K562 (cell line): ENCODE measurements around the gene DLGAP1.

Experiments
- SPI1 ChIP-seq: IDR thresholded peaks from 2 replicates; pipeline ENCODE4 v1.6.1; 2011; ENCODE audit warnings: low read depth, low read length, control low read depth, borderline replicate concordance
- TAF1 ChIP-seq: IDR thresholded peaks from 2 replicates; pipeline ENCODE4 v1.6.1; 2011; ENCODE audit warnings: mild to moderate bottlenecking, low read length, moderate library complexity; ENCODE audit not compliant: insufficient read depth, control insufficient read depth, severe bottlenecking; ENCODE audit errors: extremely low read depth
- ZFP1 ChIP-seq: fragments of 450-650 bp; formaldehyde crosslinking; IDR thresholded peaks from 2 replicates; pipeline ENCODE4 v1.4.0; 2020; ENCODE audit warnings: mild to moderate bottlenecking, mixed read lengths
- ZKSCAN8 ChIP-seq: fragments of 200-800 bp; sonication (Bioruptor generic); IDR thresholded peaks from 2 replicates; pipeline ENCODE4 v1.6.1; 2016; ENCODE audit warnings: missing genetic modification characterization, missing compliant biosample characterization

GRCh38 chr18:3826021-3826420 lies 629.1 kb downstream of the DLGAP1 start:
- no peak for TF ChIP-seq TAF1
- no peak for TF ChIP-seq SPI1
- TF ChIP-seq ZFP1 (CRISPR knock-in tag) = no peak
- no peak for TF ChIP-seq ZKSCAN8 (CRISPR knock-in tag)
